GM23338 (cell line): ENCODE measurements around the gene EXOC2. TPM values are rescaled to one million over a fixed set of nuclear protein-coding genes. Genes with fewer than 3 reads are reported as not detected.

Source experiments
- ATAC-seq: fragments of 200-7000 bp; cut with Tn5 transposase; 3 replicates; pipeline ENCODE4 v1.9.1; 2020
- DNase-seq: peaks from one replicate; pipeline ENCODE4 v3.0.0-alpha.2; 2015; ENCODE audit warnings: low spot score
- H2AFZ ChIP-seq: fragments of 200-600 bp; sonication (generic); 2 replicates; pipeline ENCODE4 v1.8.0; 2016; ENCODE audit warnings: antibody characterized with exemption, mild to moderate bottlenecking, moderate library complexity
- H3F3A ChIP-seq: fragments of 200-600 bp; sonication (generic); replicated peaks from 2 replicates; pipeline ENCODE4 v1.8.0; 2017; ENCODE audit warnings: antibody characterized with exemption, mixed run types, low read depth
- H3K27ac ChIP-seq: fragments of 200-600 bp; sonication (generic); 2 replicates; pipeline ENCODE4 v1.6.1; 2016; ENCODE audit warnings: low read depth
- H3K27me3 ChIP-seq: fragments of 200-600 bp; sonication (generic); 2 replicates; pipeline ENCODE4 v1.8.0; 2016; ENCODE audit warnings: mild to moderate bottlenecking, mixed run types, moderate library complexity; ENCODE audit not compliant: insufficient read depth
- H3K36me3 ChIP-seq: fragments of 200-600 bp; sonication (generic); 2 replicates; pipeline ENCODE4 v1.8.0; 2016; ENCODE audit warnings: mild to moderate bottlenecking; ENCODE audit not compliant: insufficient read depth
- H3K4me1 ChIP-seq: fragments of 200-600 bp; sonication (generic); 2 replicates; pipeline ENCODE4 v1.8.0; 2016; ENCODE audit warnings: mild to moderate bottlenecking, moderate library complexity; ENCODE audit not compliant: insufficient read depth
- H3K4me2 ChIP-seq: fragments of 200-600 bp; sonication (generic); 2 replicates; pipeline ENCODE4 v1.7.1; 2017; ENCODE audit warnings: mixed run types
- H3K4me3 ChIP-seq: fragments of 200-600 bp; sonication (generic); 2 replicates; pipeline ENCODE4 v1.6.1; 2016; ENCODE audit warnings: mixed run types
- H3K79me2 ChIP-seq: fragments of 200-600 bp; sonication (generic); replicated peaks from 2 replicates; pipeline ENCODE4 v1.8.0; 2017; ENCODE audit warnings: mild to moderate bottlenecking; ENCODE audit not compliant: insufficient read depth
- H3K9me2 ChIP-seq: fragments of 200-600 bp; sonication (generic); 2 replicates; pipeline ENCODE4 v1.8.0; 2017; ENCODE audit not compliant: insufficient read depth
- H4K20me1 ChIP-seq: fragments of 200-600 bp; sonication (generic); replicated peaks from 2 replicates; pipeline ENCODE4 v1.8.0; 2017; ENCODE audit warnings: mild to moderate bottlenecking; ENCODE audit not compliant: insufficient read depth
- H3K27ac Mint-ChIP-seq: 2 replicates; pipeline ENCODE4 v1.8.0; 2020; ENCODE audit warnings: inconsistent platforms, mild to moderate bottlenecking, moderate library complexity, mixed read lengths
- H3K27me3 Mint-ChIP-seq: 3 replicates; pipeline ENCODE4 v1.8.0; 2022; ENCODE audit warnings: low read depth, mild to moderate bottlenecking, moderate library complexity, mixed read lengths, inconsistent platforms; ENCODE audit not compliant: insufficient read depth, poor library complexity
- H3K36me3 Mint-ChIP-seq: 3 replicates; pipeline ENCODE4 v1.8.0; 2021; ENCODE audit warnings: low read depth, mild to moderate bottlenecking, inconsistent platforms, moderate library complexity, mixed read lengths
- H3K4me1 Mint-ChIP-seq: 3 replicates; pipeline ENCODE4 v1.8.0; 2020; ENCODE audit warnings: mild to moderate bottlenecking, inconsistent platforms, mixed read lengths
- H3K4me3 Mint-ChIP-seq: 3 replicates; pipeline ENCODE4 v1.8.0; 2021; ENCODE audit warnings: moderate library complexity, mild to moderate bottlenecking, inconsistent platforms, mixed read lengths
- H3K9me3 Mint-ChIP-seq: 3 replicates; pipeline ENCODE4 v1.8.0; 2020; ENCODE audit warnings: moderate library complexity, mild to moderate bottlenecking, inconsistent platforms, mixed read lengths
- CREB1 ChIP-seq: fragments of 250-450 bp; sonication (Bioruptor Pico); IDR thresholded peaks from 2 replicates; pipeline ENCODE4 v1.5.0; 2020; ENCODE audit warnings: low read depth, mild to moderate bottlenecking, moderate library complexity
- CTCF ChIP-seq, 2 experiments: fragments of 200-600 bp in 1 of 2; sonication (generic) in 1 of 2; conservative IDR thresholded peaks; 2 replicates each; pipeline versions ENCODE4 v1.5.1 to v1.6.1; 2016 to 2017; ENCODE audit warnings: antibody characterized with exemption in 2 of 2, low read depth in 2 of 2, mild to moderate bottlenecking in 2 of 2, moderate library complexity in 1 of 2
- EZH2 ChIP-seq: fragments of 200-600 bp; sonication (generic); IDR thresholded peaks from one replicate; pipeline ENCODE4 v1.8.0; 2017; ENCODE audit warnings: antibody characterized with exemption, mild to moderate bottlenecking, low read depth; ENCODE audit not compliant: unreplicated experiment
- EZH2phosphoT487 ChIP-seq: fragments of 200-600 bp; sonication (generic); IDR thresholded peaks from one replicate; pipeline ENCODE4 v1.8.1; 2018; ENCODE audit warnings: antibody characterized with exemption; ENCODE audit not compliant: unreplicated experiment
- JUNB ChIP-seq: IDR thresholded peaks from one replicate; pipeline ENCODE4 v1.6.1; 2016; ENCODE audit warnings: antibody characterized with exemption; ENCODE audit not compliant: unreplicated experiment
- NANOG ChIP-seq: IDR thresholded peaks from 2 replicates; pipeline ENCODE4 v1.6.1; 2016; ENCODE audit warnings: antibody characterized with exemption, borderline replicate concordance
- POLR2AphosphoS5 ChIP-seq: IDR thresholded peaks from 2 replicates; pipeline ENCODE4 v1.6.1; 2016; ENCODE audit warnings: antibody characterized with exemption, low read depth
- REST ChIP-seq: IDR thresholded peaks from one replicate; pipeline ENCODE4 v1.6.1; 2018; ENCODE audit warnings: antibody characterized with exemption; ENCODE audit not compliant: unreplicated experiment
- STAT1 ChIP-seq: IDR thresholded peaks from one replicate; pipeline ENCODE4 v1.6.1; 2016; ENCODE audit warnings: antibody characterized with exemption; ENCODE audit not compliant: unreplicated experiment
- ZNF114 ChIP-seq: fragments of 250-450 bp; sonication (Bioruptor Pico); IDR thresholded peaks from 2 replicates; pipeline ENCODE4 v1.5.0; 2020; ENCODE audit warnings: mild to moderate bottlenecking, moderate library complexity
- ZNF331 ChIP-seq: fragments of 250-450 bp; sonication (Bioruptor Pico); IDR thresholded peaks from 2 replicates; pipeline ENCODE4 v1.5.0; 2020; ENCODE audit warnings: low read depth, mild to moderate bottlenecking, moderate library complexity
- polyA plus RNA-seq: library from polyadenylated mRNA; unstranded; fragments of >200 nt; fragmentation: Nextera tagmentation; extraction: Ambion mirVana; gene quantifications from 2 replicates; pipeline ENCODE4 v1.2.1, GENCODE V29; 2016
- total RNA-seq: library from RNA; depleted of rRNA; stranded (reverse); fragments of >200 nt; shearing (Covaris generic); gene quantifications from 2 replicates; pipeline ENCODE4 v1.2.3, GENCODE V29; 2014
- TF ChIP-seq, protein P1 (sequence below): fragments of 250-450 bp; sonication (Bioruptor Pico); IDR thresholded peaks from 2 replicates; pipeline ENCODE4 v1.5.0; 2020; ENCODE audit warnings: mild to moderate bottlenecking, moderate library complexity
- TF ChIP-seq, protein P2 (sequence below): IDR thresholded peaks from 2 replicates; pipeline ENCODE4 v1.6.1; 2016; ENCODE audit warnings: antibody characterized with exemption

EXOC2 gene
- total and polyA plus RNA-seq, 2 experiments from 2014 or later = 28.7 to 93.6 TPM

GRCh38 chr6:736657-737446 lies 43.9 kb upstream of the EXOC2 start:
- Mint-ChIP-seq H3K36me3 (no peaks in the 10 kb centered on the region), H3K4me1 (peaks cover 4% of the 10 kb centered on the region; the same call in 2 of the 3 replicates), H3K27me3 (no peaks in the 10 kb centered on the region), H3K9me3 (no peaks in the 10 kb centered on the region), H3K27ac (no peak overlapping the region), H3K4me3 (no peak overlapping the region)
- Histone ChIP-seq H3K27ac (no peak overlapping the region), H2AFZ (0 out of 2 replicates have a peak overlapping the region, but pooled peaks have one; percentile 5), H3K4me3 (no peak overlapping the region), H3K4me2 (no peak overlapping the region), H3F3A (no peaks in the 10 kb centered on the region), H3K36me3 (no peaks in the 10 kb centered on the region), H3K79me2 (no peaks in the 10 kb centered on the region), H3K27me3 (no peaks in the 10 kb centered on the region), H3K9me2 (peaks cover 5% of the 10 kb centered on the region; the same call in 1 of the 2 replicates), H4K20me1 (no peaks in the 10 kb centered on the region), H3K4me1 (peaks cover 3% of the 10 kb centered on the region)
- no peak for ATAC-seq
- no peak for DNase-seq
- no peak for TF ChIP-seq REST
- no peak for TF ChIP-seq CTCF (conservative IDR thresholded peaks at IDR 0.05; ENCODE audit: low read depth in 2 of 2)
- TF ChIP-seq, protein P1, sequence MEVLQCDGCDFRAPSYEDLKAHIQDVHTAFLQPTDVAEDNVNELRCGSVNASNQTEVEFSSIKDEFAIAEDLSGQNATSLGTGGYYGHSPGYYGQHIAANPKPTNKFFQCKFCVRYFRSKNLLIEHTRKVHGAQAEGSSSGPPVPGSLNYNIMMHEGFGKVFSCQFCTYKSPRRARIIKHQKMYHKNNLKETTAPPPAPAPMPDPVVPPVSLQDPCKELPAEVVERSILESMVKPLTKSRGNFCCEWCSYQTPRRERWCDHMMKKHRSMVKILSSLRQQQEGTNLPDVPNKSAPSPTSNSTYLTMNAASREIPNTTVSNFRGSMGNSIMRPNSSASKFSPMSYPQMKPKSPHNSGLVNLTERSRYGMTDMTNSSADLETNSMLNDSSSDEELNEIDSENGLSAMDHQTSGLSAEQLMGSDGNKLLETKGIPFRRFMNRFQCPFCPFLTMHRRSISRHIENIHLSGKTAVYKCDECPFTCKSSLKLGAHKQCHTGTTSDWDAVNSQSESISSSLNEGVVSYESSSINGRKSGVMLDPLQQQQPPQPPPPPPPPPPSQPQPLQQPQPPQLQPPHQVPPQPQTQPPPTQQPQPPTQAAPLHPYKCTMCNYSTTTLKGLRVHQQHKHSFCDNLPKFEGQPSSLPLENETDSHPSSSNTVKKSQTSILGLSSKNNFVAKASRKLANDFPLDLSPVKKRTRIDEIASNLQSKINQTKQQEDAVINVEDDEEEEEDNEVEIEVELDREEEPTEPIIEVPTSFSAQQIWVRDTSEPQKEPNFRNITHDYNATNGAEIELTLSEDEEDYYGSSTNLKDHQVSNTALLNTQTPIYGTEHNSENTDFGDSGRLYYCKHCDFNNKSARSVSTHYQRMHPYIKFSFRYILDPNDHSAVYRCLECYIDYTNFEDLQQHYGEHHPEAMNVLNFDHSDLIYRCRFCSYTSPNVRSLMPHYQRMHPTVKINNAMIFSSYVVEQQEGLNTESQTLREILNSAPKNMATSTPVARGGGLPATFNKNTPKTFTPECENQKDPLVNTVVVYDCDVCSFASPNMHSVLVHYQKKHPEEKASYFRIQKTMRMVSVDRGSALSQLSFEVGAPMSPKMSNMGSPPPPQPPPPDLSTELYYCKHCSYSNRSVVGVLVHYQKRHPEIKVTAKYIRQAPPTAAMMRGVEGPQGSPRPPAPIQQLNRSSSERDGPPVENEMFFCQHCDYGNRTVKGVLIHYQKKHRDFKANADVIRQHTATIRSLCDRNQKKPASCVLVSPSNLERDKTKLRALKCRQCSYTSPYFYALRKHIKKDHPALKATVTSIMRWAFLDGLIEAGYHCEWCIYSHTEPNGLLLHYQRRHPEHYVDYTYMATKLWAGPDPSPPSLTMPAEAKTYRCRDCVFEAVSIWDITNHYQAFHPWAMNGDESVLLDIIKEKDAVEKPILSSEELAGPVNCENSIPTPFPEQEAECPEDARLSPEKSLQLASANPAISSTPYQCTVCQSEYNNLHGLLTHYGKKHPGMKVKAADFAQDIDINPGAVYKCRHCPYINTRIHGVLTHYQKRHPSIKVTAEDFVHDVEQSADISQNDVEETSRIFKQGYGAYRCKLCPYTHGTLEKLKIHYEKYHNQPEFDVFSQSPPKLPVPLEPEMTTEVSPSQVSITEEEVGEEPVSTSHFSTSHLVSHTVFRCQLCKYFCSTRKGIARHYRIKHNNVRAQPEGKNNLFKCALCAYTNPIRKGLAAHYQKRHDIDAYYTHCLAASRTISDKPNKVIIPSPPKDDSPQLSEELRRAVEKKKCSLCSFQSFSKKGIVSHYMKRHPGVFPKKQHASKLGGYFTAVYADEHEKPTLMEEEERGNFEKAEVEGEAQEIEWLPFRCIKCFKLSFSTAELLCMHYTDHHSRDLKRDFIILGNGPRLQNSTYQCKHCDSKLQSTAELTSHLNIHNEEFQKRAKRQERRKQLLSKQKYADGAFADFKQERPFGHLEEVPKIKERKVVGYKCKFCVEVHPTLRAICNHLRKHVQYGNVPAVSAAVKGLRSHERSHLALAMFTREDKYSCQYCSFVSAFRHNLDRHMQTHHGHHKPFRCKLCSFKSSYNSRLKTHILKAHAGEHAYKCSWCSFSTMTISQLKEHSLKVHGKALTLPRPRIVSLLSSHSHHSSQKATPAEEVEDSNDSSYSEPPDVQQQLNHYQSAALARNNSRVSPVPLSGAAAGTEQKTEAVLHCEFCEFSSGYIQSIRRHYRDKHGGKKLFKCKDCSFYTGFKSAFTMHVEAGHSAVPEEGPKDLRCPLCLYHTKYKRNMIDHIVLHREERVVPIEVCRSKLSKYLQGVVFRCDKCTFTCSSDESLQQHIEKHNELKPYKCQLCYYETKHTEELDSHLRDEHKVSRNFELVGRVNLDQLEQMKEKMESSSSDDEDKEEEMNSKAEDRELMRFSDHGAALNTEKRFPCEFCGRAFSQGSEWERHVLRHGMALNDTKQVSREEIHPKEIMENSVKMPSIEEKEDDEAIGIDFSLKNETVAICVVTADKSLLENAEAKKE = no peak
- TF ChIP-seq STAT1 = no peak
- TF ChIP-seq NANOG = no peak
- TF ChIP-seq, protein P2, sequence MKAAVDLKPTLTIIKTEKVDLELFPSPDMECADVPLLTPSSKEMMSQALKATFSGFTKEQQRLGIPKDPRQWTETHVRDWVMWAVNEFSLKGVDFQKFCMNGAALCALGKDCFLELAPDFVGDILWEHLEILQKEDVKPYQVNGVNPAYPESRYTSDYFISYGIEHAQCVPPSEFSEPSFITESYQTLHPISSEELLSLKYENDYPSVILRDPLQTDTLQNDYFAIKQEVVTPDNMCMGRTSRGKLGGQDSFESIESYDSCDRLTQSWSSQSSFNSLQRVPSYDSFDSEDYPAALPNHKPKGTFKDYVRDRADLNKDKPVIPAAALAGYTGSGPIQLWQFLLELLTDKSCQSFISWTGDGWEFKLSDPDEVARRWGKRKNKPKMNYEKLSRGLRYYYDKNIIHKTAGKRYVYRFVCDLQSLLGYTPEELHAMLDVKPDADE = no peak
- no peak for TF ChIP-seq JUNB
- no peak for TF ChIP-seq CREB1 (CRISPR knock-in tag)
- no peak for TF ChIP-seq EZH2phosphoT487
- TF ChIP-seq ZNF114 (CRISPR knock-in tag) = no peak
- TF ChIP-seq ZNF331 = no peak
- TF ChIP-seq POLR2AphosphoS5 = no peak
- no peak for TF ChIP-seq EZH2
